Thoracic aorta (tissue), 2 donors: Measurements from ENCODE around the gene CXCL12. TPM values are rescaled to one million over a fixed set of nuclear protein-coding genes. Genes with fewer than 3 reads are reported as not detected.

Source experiments
- ATAC-seq: fragments of 150-250 bp; one replicate; pipeline ENCODE4 v1.8.0; 2017; ENCODE audit warnings: low read depth; ENCODE audit not compliant: insufficient number of reproducible peaks, low FRiP score
- DNase-seq: peaks from one replicate; pipeline ENCODE4 v3.0.0-alpha.2; 2020; ENCODE audit warnings: low spot score
- H3K27ac ChIP-seq, 2 donors: fragments of 200-600 bp; sonication (generic); 1 replicate in 1 of 2; 2 replicates in 1 of 2; pipeline ENCODE4 v1.5.1; 2016; ENCODE audit warnings: mild to moderate bottlenecking in 2 of 2, moderate library complexity in 2 of 2
- H3K27me3 ChIP-seq: fragments of 200-600 bp; sonication (generic); replicated peaks from 2 replicates; pipeline ENCODE4 v1.6.0; 2016; ENCODE audit warnings: mild to moderate bottlenecking; ENCODE audit not compliant: insufficient read depth
- H3K36me3 ChIP-seq: fragments of 200-600 bp; sonication (generic); one replicate; pipeline ENCODE4 v1.5.1; 2016
- H3K4me1 ChIP-seq, 2 donors: fragments of 200-600 bp; sonication (generic); 1 replicate in 1 of 2; 2 replicates in 1 of 2; pipeline versions ENCODE4 v1.5.1 to v1.6.0; 2016; ENCODE audit warnings: low read depth in 2 of 2, mild to moderate bottlenecking in 1 of 2; ENCODE audit not compliant: control insufficient read depth in 1 of 2
- H3K4me3 ChIP-seq: fragments of 200-600 bp; sonication (generic); 2 replicates; pipeline ENCODE4 v1.5.1; 2016; ENCODE audit warnings: mild to moderate bottlenecking
- H3K9me3 ChIP-seq: fragments of 200-600 bp; sonication (generic); 2 replicates; pipeline ENCODE4 v1.5.1; 2016
- total RNA-seq, 2 donors: library from RNA; depleted of rRNA; stranded (reverse); fragments of >200 nt; gene quantifications; one replicate each; pipeline versions ENCODE4 v1.1.0 to v1.2.3, GENCODE V29; 2016
- TF ChIP-seq, protein P1 (sequence below): fragments of 200-600 bp; sonication (generic); IDR thresholded peaks from one replicate; pipeline ENCODE4 v1.5.1; 2019; ENCODE audit warnings: antibody characterized with exemption

Gene CXCL12
- total RNA-seq, 2 donors from 2014 or later, result 149 to 169 TPM

DNA sequence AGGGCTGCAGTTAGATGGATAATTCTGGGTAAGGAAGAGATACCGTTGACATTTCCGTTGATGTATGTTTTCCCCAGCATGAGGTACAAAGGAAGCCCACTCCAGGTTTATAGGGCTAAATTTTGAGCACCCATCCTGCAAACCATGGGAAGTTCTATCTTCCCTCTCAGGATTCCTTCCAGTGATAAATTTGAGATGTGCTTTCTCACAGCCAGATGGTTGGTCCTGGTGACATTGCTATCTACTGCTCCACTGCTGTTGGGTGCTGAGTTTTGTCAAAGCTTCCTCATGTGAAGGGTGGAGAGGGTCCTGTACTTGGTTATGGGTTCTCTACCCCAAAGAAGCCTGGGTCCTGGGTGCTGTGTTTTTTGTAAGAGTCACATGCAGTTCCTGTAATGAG lies 57.4 kb downstream of the CXCL12 start:
- Histone ChIP-seq H3K27ac (no peak overlapping the region), H3K4me3 (no peak overlapping the region), H3K4me1 (no peaks in the 10 kb centered on the region), H3K36me3 (no peaks in the 10 kb centered on the region), H3K27me3 (no peaks in the 10 kb centered on the region), H3K9me3 (no peaks in the 10 kb centered on the region)
- TF ChIP-seq, protein P1, sequence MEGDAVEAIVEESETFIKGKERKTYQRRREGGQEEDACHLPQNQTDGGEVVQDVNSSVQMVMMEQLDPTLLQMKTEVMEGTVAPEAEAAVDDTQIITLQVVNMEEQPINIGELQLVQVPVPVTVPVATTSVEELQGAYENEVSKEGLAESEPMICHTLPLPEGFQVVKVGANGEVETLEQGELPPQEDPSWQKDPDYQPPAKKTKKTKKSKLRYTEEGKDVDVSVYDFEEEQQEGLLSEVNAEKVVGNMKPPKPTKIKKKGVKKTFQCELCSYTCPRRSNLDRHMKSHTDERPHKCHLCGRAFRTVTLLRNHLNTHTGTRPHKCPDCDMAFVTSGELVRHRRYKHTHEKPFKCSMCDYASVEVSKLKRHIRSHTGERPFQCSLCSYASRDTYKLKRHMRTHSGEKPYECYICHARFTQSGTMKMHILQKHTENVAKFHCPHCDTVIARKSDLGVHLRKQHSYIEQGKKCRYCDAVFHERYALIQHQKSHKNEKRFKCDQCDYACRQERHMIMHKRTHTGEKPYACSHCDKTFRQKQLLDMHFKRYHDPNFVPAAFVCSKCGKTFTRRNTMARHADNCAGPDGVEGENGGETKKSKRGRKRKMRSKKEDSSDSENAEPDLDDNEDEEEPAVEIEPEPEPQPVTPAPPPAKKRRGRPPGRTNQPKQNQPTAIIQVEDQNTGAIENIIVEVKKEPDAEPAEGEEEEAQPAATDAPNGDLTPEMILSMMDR, result no peak
- ATAC-seq, result no peak
- no peak for DNase-seq
